ENCODE results near the gene TIGD2.

TIGD2 gene

DNA sequence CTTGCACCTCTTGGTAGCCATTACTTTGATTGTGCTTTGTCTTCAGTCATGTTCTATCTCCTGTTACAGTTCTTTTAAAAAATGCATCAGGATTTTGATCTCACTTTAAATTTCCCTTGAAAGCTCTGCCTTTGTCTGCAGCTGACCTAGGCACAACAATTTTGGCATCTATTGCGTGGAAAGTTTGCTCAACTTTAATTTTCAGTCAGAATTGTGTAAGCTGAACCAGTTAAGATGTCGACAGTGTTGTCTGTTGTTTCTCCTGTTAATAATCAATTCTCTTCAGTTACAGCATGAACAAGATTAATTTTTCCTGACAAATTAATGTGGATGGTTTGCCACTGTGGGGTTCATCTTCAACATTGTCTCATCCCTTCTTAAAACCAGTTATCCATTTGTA, 34.9 kb downstream of the TIGD2 start:
- no peaks in the 10 kb centered on the region for H3K36me3 ChIP-seq (ENCODE audit: insufficient read depth, low read length)
- no peak overlapping the region for H2AFZ ChIP-seq (ENCODE audit: low read length)
- H3K9ac ChIP-seq (ENCODE audit: low read depth, low read length, poor library complexity, severe bottlenecking), result no peak overlapping the region
- H4K20me1 ChIP-seq (ENCODE audit: insufficient read depth, low read length, poor library complexity, severe bottlenecking), result no peaks in the 10 kb centered on the region
- no peak for TF ChIP-seq CTCF (conservative IDR thresholded peaks at IDR 0.05; ENCODE audit: low read length)
- no peak for TF ChIP-seq EZH2phosphoT487 (IDR thresholded peaks at IDR 0.05; ENCODE audit: borderline replicate concordance)
- no peaks in the 10 kb centered on the region for H3K79me2 ChIP-seq (ENCODE audit: insufficient read depth, low read length)
- H3K4me3 ChIP-seq (ENCODE audit: low read length, poor library complexity, severe bottlenecking), result no peak overlapping the region
- H3K9me2 ChIP-seq (replicated peaks; ENCODE audit: low read depth, low read length), result no peaks in the 10 kb centered on the region
- H3K9me3 ChIP-seq (ENCODE audit: insufficient read depth, low read depth, low read length), result no peaks in the 10 kb centered on the region
- no peaks in the 10 kb centered on the region for H3F3A ChIP-seq (ENCODE audit: low read depth)
- H3K27me3 ChIP-seq (ENCODE audit: insufficient read depth, low read length, poor library complexity, severe bottlenecking), result no peaks in the 10 kb centered on the region
- no peak overlapping the region for H3K4me2 ChIP-seq (ENCODE audit: low read depth, low read length, poor library complexity, severe bottlenecking)
- H3K4me1 ChIP-seq (ENCODE audit: insufficient read depth, low read length, poor library complexity, severe bottlenecking), result no peaks in the 10 kb centered on the region

GRCh38 chr4:89152972-89153371, 41.6 kb downstream of the TIGD2 start:
- H3K4me3 ChIP-seq (ENCODE audit: low read length, poor library complexity, severe bottlenecking), result no peak overlapping the region

DNA sequence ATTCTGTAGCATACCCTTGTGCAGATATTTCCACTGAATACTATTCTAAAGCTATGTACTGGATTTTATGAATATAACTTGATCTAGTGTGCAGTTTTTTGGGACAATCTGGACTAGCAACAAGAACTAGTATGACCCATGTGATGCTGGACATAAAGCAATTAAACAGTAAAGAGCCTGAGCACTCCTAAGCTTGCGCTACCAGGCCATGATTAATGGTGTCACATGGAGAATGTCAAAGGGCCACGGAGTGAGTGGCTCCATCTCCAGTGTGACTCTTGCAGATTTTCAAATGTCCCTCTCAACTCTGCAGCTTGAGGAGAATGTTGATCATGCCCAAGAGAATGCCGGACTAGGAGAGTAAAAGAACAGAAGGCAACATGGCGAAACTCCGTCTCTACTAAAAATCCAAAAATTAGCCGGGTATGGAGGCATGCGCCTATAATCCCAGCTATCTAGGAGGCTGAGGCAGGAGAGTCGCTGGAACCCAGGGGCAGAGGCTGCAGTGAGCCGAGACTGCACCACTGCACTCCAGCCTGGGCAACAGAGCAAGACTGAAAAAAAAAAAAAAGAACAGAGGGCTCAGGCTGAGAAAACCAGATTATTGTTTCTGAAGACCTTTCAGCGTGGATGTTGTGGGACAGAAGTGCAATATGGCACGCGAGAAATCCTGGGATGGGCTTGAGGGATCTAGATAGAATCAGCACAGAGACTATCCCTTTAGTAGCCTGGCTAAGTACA, 45.0 kb downstream of the TIGD2 start:
- no peak overlapping the region for H3K9ac ChIP-seq (ENCODE audit: low read depth, low read length, poor library complexity, severe bottlenecking)
- H3K9me3 ChIP-seq (ENCODE audit: insufficient read depth, low read depth, low read length), result no peaks in the 10 kb centered on the region
- H4K20me1 ChIP-seq (ENCODE audit: insufficient read depth, low read length, poor library complexity, severe bottlenecking), result no peaks in the 10 kb centered on the region
- no peak overlapping the region for H2AFZ ChIP-seq (ENCODE audit: low read length)
- no peaks in the 10 kb centered on the region for H3F3A ChIP-seq (ENCODE audit: low read depth)
- no peaks in the 10 kb centered on the region for H3K79me2 ChIP-seq (ENCODE audit: insufficient read depth, low read length)
- no peaks in the 10 kb centered on the region for H3K4me1 ChIP-seq (ENCODE audit: insufficient read depth, low read length, poor library complexity, severe bottlenecking)
- H3K9me2 ChIP-seq (replicated peaks; ENCODE audit: low read depth, low read length), result no peaks in the 10 kb centered on the region
- H3K27me3 ChIP-seq (ENCODE audit: insufficient read depth, low read length, poor library complexity, severe bottlenecking), result no peaks in the 10 kb centered on the region
- no peaks in the 10 kb centered on the region for H3K36me3 ChIP-seq (ENCODE audit: insufficient read depth, low read length)
- no peak overlapping the region for H3K4me3 ChIP-seq (ENCODE audit: low read length, poor library complexity, severe bottlenecking)
- TF ChIP-seq EZH2phosphoT487 (IDR thresholded peaks at IDR 0.05; ENCODE audit: borderline replicate concordance), result no peak
- TF ChIP-seq CTCF (conservative IDR thresholded peaks at IDR 0.05; ENCODE audit: low read length), result no peak
- H3K4me2 ChIP-seq (ENCODE audit: low read depth, low read length, poor library complexity, severe bottlenecking), result no peak overlapping the region

More at GRCh38 chr4:89152972-89153371, 41.6 kb downstream of the TIGD2 start:
- H3K9ac ChIP-seq (ENCODE audit: low read depth, low read length, poor library complexity, severe bottlenecking), result no peak overlapping the region
- H3K79me2 ChIP-seq (ENCODE audit: insufficient read depth, low read length), result no peaks in the 10 kb centered on the region
- no peaks in the 10 kb centered on the region for H3K4me1 ChIP-seq (ENCODE audit: insufficient read depth, low read length, poor library complexity, severe bottlenecking)
- H3K27me3 ChIP-seq (ENCODE audit: insufficient read depth, low read length, poor library complexity, severe bottlenecking), result no peaks in the 10 kb centered on the region
- no peak for TF ChIP-seq CTCF (conservative IDR thresholded peaks at IDR 0.05; ENCODE audit: low read length)
- TF ChIP-seq EZH2phosphoT487 (IDR thresholded peaks at IDR 0.05; ENCODE audit: borderline replicate concordance), result no peak
- no peaks in the 10 kb centered on the region for H3F3A ChIP-seq (ENCODE audit: low read depth)
- no peaks in the 10 kb centered on the region for H3K9me2 ChIP-seq (replicated peaks; ENCODE audit: low read depth, low read length)
- no peaks in the 10 kb centered on the region for H3K36me3 ChIP-seq (ENCODE audit: insufficient read depth, low read length)
- H3K4me2 ChIP-seq (ENCODE audit: low read depth, low read length, poor library complexity, severe bottlenecking), result no peak overlapping the region
- H4K20me1 ChIP-seq (ENCODE audit: insufficient read depth, low read length, poor library complexity, severe bottlenecking), result no peaks in the 10 kb centered on the region
- no peaks in the 10 kb centered on the region for H3K9me3 ChIP-seq (ENCODE audit: insufficient read depth, low read depth, low read length)
- H2AFZ ChIP-seq (ENCODE audit: low read length), result no peak overlapping the region

All from Loucy (cell line).